ENCODE results near the gene ERP27. TPM values are rescaled to one million over a fixed set of nuclear protein-coding genes. Genes with fewer than 3 reads are reported as not detected.

ERP27 gene
- total RNA-seq, 2 experiments from 2014 or later: 1.7 to 2.0 TPM

- ChIA-PET POLR2A (no interaction called here), CTCF (interaction anchor here (0.6 kb wide), 1 partner anchor 165 kb away, joined by 3 read pairs; no protein-coding TSS in a partner anchor)
- Mint-ChIP-seq H3K27me3 (peaks cover 13% of the 10 kb centered on the region), H3K4me3 (no peak within 1 kb of the TSS), H3K27ac (no peak within 1 kb of the TSS), H3K9me3 (ENCODE audit: low read depth) (no peaks in the 10 kb centered on the region), H3K36me3 (ENCODE audit: low read depth) (no peaks in the 10 kb centered on the region), H3K4me1 (peaks cover 19% of the 10 kb centered on the region)
- intact Hi-C loops (cut with DNase I, micrococcal nuclease): loop anchor here in 1 of 2 experiments (2.0 kb wide), 1 partner anchor 25 kb away; no protein-coding TSS in a partner anchor
- DNase-seq (no peak), ATAC-seq (no peak)
Observed at GRCh38 chr12:14885718-14886221, 52.6 kb downstream of the ERP27 start, which contains the start of gene MGP. Gene MGP (minus strand): TSS chr12:14885854. CDS start chr12:14885791, 63 bp downstream.

GRCh38 chr12:14884458-14884878, 53.9 kb downstream of the ERP27 start:
- peaks cover 24% of the 10 kb centered on the region for H3K4me1 Mint-ChIP-seq
- H3K27me3 Mint-ChIP-seq: peaks cover 13% of the 10 kb centered on the region
- intact Hi-C loops (cut with DNase I, micrococcal nuclease): loop anchor here in 1 of 2 experiments (2.0 kb wide), 1 partner anchor 26 kb away; no protein-coding TSS in a partner anchor
- peak; percentile 91 for ATAC-seq
- DNase-seq: peak; percentile 86
- ChIA-PET CTCF (interaction anchor here (1.0 to 1.2 kb wide), 4 partner anchors 11 to 27 kb away, joined by 3 to 4 read pairs (median 4); no protein-coding TSS in a partner anchor), POLR2A (no interaction called here)
- no peak overlapping the region for H3K4me3 Mint-ChIP-seq
- no peak overlapping the region for H3K27ac Mint-ChIP-seq
- no peaks in the 10 kb centered on the region for H3K9me3 Mint-ChIP-seq (ENCODE audit: low read depth)
- H3K36me3 Mint-ChIP-seq (ENCODE audit: low read depth): no peaks in the 10 kb centered on the region

GRCh38 chr12:14883686-14884085, 54.7 kb downstream of the ERP27 start:
- POLR2A ChIA-PET: no interaction called here
- CTCF ChIA-PET: interaction anchor here (0.8 to 1.2 kb wide), 5 partner anchors 13 to 112 kb away, joined by 3 to 4 read pairs (median 4); no protein-coding TSS in a partner anchor

GRCh38 chr12:14880890-14881453, 57.4 kb downstream of the ERP27 start:
- DNase-seq: no peak
- H3K27ac Mint-ChIP-seq: peak overlapping the region; percentile 65
- ChIA-PET POLR2A (no interaction called here), CTCF (no interaction called here)
- H3K9me3 Mint-ChIP-seq (ENCODE audit: low read depth): no peaks in the 10 kb centered on the region
- no peaks in the 10 kb centered on the region for H3K36me3 Mint-ChIP-seq (ENCODE audit: low read depth)
- no peak for ATAC-seq
- H3K4me1 Mint-ChIP-seq: peaks cover 24% of the 10 kb centered on the region
- peaks cover 4% of the 10 kb centered on the region for H3K27me3 Mint-ChIP-seq
- intact Hi-C loops (cut with DNase I, micrococcal nuclease): no loop called here
- H3K4me3 Mint-ChIP-seq: no peak overlapping the region

More at GRCh38 chr12:14883686-14884085, 54.7 kb downstream of the ERP27 start:
- ATAC-seq (no peak), DNase-seq (no peak)
- Mint-ChIP-seq H3K36me3 (ENCODE audit: low read depth) (no peaks in the 10 kb centered on the region), H3K9me3 (ENCODE audit: low read depth) (no peaks in the 10 kb centered on the region), H3K27me3 (peaks cover 13% of the 10 kb centered on the region), H3K27ac (no peak overlapping the region), H3K4me3 (no peak overlapping the region), H3K4me1 (peaks cover 24% of the 10 kb centered on the region)
- intact Hi-C loops (cut with DNase I, micrococcal nuclease): loop anchor here in 1 of 2 experiments (2.0 kb wide), 1 partner anchor 27 kb away; no protein-coding TSS in a partner anchor

- Mint-ChIP-seq H3K27me3 (no peaks in the 10 kb centered on the region), H3K27ac (no peak overlapping the region), H3K36me3 (ENCODE audit: low read depth) (no peaks in the 10 kb centered on the region), H3K4me1 (peaks cover 15% of the 10 kb centered on the region), H3K9me3 (ENCODE audit: low read depth) (no peaks in the 10 kb centered on the region), H3K4me3 (no peak overlapping the region)
- DNase-seq (no peak), ATAC-seq (no peak)
- CTCF ChIA-PET: no interaction called here
- POLR2A ChIA-PET: no interaction called here
- intact Hi-C loops (cut with DNase I, micrococcal nuclease): no loop called here
Observed at GRCh38 chr12:14879222-14879933, 59.0 kb downstream of the ERP27 start.

GRCh38 chr12:14878488-14878887, 59.8 kb downstream of the ERP27 start:
- ATAC-seq: no peak
- CTCF ChIA-PET: no interaction called here
- Mint-ChIP-seq H3K27me3 (no peaks in the 10 kb centered on the region), H3K27ac (no peak overlapping the region), H3K4me1 (peaks cover 12% of the 10 kb centered on the region), H3K9me3 (ENCODE audit: low read depth) (no peaks in the 10 kb centered on the region), H3K4me3 (no peak overlapping the region), H3K36me3 (ENCODE audit: low read depth) (no peaks in the 10 kb centered on the region)
- POLR2A ChIA-PET: no interaction called here
- DNase-seq: no peak
- intact Hi-C loops (cut with DNase I, micrococcal nuclease): no loop called here

GRCh38 chr12:14876833-14877232, 61.5 kb downstream of the ERP27 start:
- intact Hi-C loops (cut with DNase I, micrococcal nuclease): no loop called here
- H3K4me1 Mint-ChIP-seq: peaks cover 12% of the 10 kb centered on the region
- ChIA-PET CTCF (interaction anchor here (0.6 to 1.2 kb wide), 4 partner anchors 10 to 135 kb away, joined by 3 read pairs; no protein-coding TSS in a partner anchor), POLR2A (no interaction called here)
- no peaks in the 10 kb centered on the region for H3K9me3 Mint-ChIP-seq (ENCODE audit: low read depth)
- no peak for DNase-seq
- no peak overlapping the region for H3K27ac Mint-ChIP-seq
- H3K27me3 Mint-ChIP-seq: no peaks in the 10 kb centered on the region
- H3K4me3 Mint-ChIP-seq: no peak overlapping the region
- H3K36me3 Mint-ChIP-seq (ENCODE audit: low read depth): no peaks in the 10 kb centered on the region
- peak; percentile 30 for ATAC-seq

- ChIA-PET POLR2A (no interaction called here), CTCF (no interaction called here)
- ATAC-seq: no peak
- DNase-seq: no peak
- H3K4me1 Mint-ChIP-seq: no peaks in the 10 kb centered on the region
- H3K4me3 Mint-ChIP-seq: no peak overlapping the region
- H3K27me3 Mint-ChIP-seq: no peaks in the 10 kb centered on the region
- intact Hi-C loops (cut with DNase I, micrococcal nuclease): no loop called here
- H3K9me3 Mint-ChIP-seq (ENCODE audit: low read depth): no peaks in the 10 kb centered on the region
- H3K36me3 Mint-ChIP-seq (ENCODE audit: low read depth): no peaks in the 10 kb centered on the region
- no peak overlapping the region for H3K27ac Mint-ChIP-seq
Observed at GRCh38 chr12:14874882-14875281, 63.5 kb downstream of the ERP27 start.

- ChIA-PET CTCF (interaction anchor here (0.6 to 1.3 kb wide), 2 partner anchors 11 to 33 kb away, joined by 4 to 5 read pairs; no protein-coding TSS in a partner anchor), POLR2A (no interaction called here)
- no peak overlapping the region for H3K4me3 Mint-ChIP-seq
- H3K36me3 Mint-ChIP-seq (ENCODE audit: low read depth): no peaks in the 10 kb centered on the region
- H3K27ac Mint-ChIP-seq: no peak overlapping the region
- ATAC-seq (peak; percentile 33), DNase-seq (no peak)
- no peaks in the 10 kb centered on the region for H3K27me3 Mint-ChIP-seq
- H3K4me1 Mint-ChIP-seq: no peaks in the 10 kb centered on the region
- no peaks in the 10 kb centered on the region for H3K9me3 Mint-ChIP-seq (ENCODE audit: low read depth)
- intact Hi-C loops (cut with DNase I, micrococcal nuclease): no loop called here
Observed at GRCh38 chr12:14873440-14874185, 64.7 kb downstream of the ERP27 start.

GRCh38 chr12:14871886-14872285, 66.5 kb downstream of the ERP27 start:
- Mint-ChIP-seq H3K27me3 (no peaks in the 10 kb centered on the region), H3K9me3 (ENCODE audit: low read depth) (peaks cover 7% of the 10 kb centered on the region), H3K27ac (no peak overlapping the region), H3K4me3 (no peak overlapping the region), H3K36me3 (ENCODE audit: low read depth) (no peaks in the 10 kb centered on the region), H3K4me1 (no peaks in the 10 kb centered on the region)
- no peak for ATAC-seq
- intact Hi-C loops (cut with DNase I, micrococcal nuclease): no loop called here
- CTCF ChIA-PET: no interaction called here
- DNase-seq: no peak
- POLR2A ChIA-PET: no interaction called here

- Mint-ChIP-seq H3K4me1 (no peaks in the 10 kb centered on the region), H3K27me3 (no peaks in the 10 kb centered on the region), H3K27ac (no peak overlapping the region), H3K4me3 (no peak overlapping the region), H3K36me3 (ENCODE audit: low read depth) (no peaks in the 10 kb centered on the region), H3K9me3 (ENCODE audit: low read depth) (peaks cover 7% of the 10 kb centered on the region)
- POLR2A ChIA-PET: no interaction called here
- intact Hi-C loops (cut with DNase I, micrococcal nuclease): no loop called here
- no peak for DNase-seq
- CTCF ChIA-PET: interaction anchor here (0.9 kb wide), 1 partner anchor 13 kb away, joined by 4 read pairs; no protein-coding TSS in a partner anchor
- no peak for ATAC-seq
Observed at GRCh38 chr12:14871247-14871646, 67.1 kb downstream of the ERP27 start.
